HepG2 (cell line): ENCODE measurements around the gene CIROP. TPM values are rescaled to one million over a fixed set of nuclear protein-coding genes. Genes with fewer than 3 reads are reported as not detected.
A peak's percentile ranks its signal among the peaks of the same experiment; 100 is the strongest.

Source experiments
- ATAC-seq: fragments of 200-7000 bp; cut with Tn5 transposase; 3 replicates; pipeline ENCODE4 v1.9.1; 2020; ENCODE audit warnings: mild to moderate bottlenecking, moderate library complexity
- BruUV-seq: library from RNA; stranded (reverse); fragments of 400-500 nt; replicated peaks from 2 replicates; lab custom pipeline; 2021; lab: Mats Ljungman, UMichigan
- CTCF ChIA-PET: fragments of 300-600 bp; formaldehyde crosslinking; extraction: SDS; loops from one replicate; lab custom pipeline; 2021; ENCODE audit warnings: low total read pairs, inconsistent platforms, low intra/inter-chr PET ratio; lab: Yijun Ruan, JAX
- POLR2A ChIA-PET: fragments of 350-600 bp; sonication (Branson Sonifier 250); formaldehyde crosslinking; loops from one replicate; lab custom pipeline; 2020; ENCODE audit warnings: antibody characterized with exemption, inconsistent platforms; lab: Yijun Ruan, JAX
- DNase-seq: peaks from one replicate; pipeline ENCODE4 v3.0.0-alpha.2; 2015; ENCODE audit warnings: low spot score
- FAIRE-seq: peaks from 3 replicates; lab custom pipeline; 2011; peaks lifted over from hg19 to GRCh38; lab: Jason Lieb, UNC
- H2AFZ ChIP-seq: one replicate; pipeline ENCODE4 v1.6.1; 2011; ENCODE audit warnings: low read length, inconsistent platforms
- H3K27ac ChIP-seq: fragments of 300-600 bp; 3 replicates; pipeline ENCODE4 v1.8.0; 2011; ENCODE audit warnings: mixed run types, mild to moderate bottlenecking, mixed read lengths, low read length, inconsistent platforms; ENCODE audit not compliant: insufficient read depth; ENCODE audit errors: extremely low read length
- H3K27me3 ChIP-seq, 2 experiments: fragments of 200-600 bp in 1 of 2; 2 replicates in 1 of 2; 3 replicates in 1 of 2; pipeline versions ENCODE4 v1.6.0 to v1.8.0; 2011; ENCODE audit warnings: low read length in 2 of 2, mild to moderate bottlenecking in 2 of 2, moderate library complexity in 2 of 2, inconsistent platforms in 1 of 2; ENCODE audit not compliant: insufficient read depth in 2 of 2, control insufficient read depth in 1 of 2
- H3K36me3 ChIP-seq, 2 experiments: fragments of 200-600 bp in 1 of 2; replicated peaks in 1 of 2; 2 replicates in 1 of 2; 3 replicates in 1 of 2; pipeline versions ENCODE4 v1.5.1 to v1.8.0; 2011; ENCODE audit warnings: low read length in 2 of 2, inconsistent platforms in 1 of 2; ENCODE audit not compliant: insufficient read depth in 2 of 2, control insufficient read depth in 1 of 2
- H3K4me1 ChIP-seq: 2 replicates; pipeline ENCODE4 v1.5.1; 2012; ENCODE audit warnings: low read length, inconsistent platforms; ENCODE audit not compliant: insufficient read depth
- H3K4me2 ChIP-seq: 2 replicates; pipeline ENCODE4 v1.6.0; 2011; ENCODE audit warnings: low read depth, low read length, inconsistent platforms
- H3K4me3 ChIP-seq, 3 experiments: fragments of 200-600 bp in 1 of 3; sonication (generic), shearing (Covaris generic) in 1 of 3; replicated peaks in 1 of 3; 2 replicates each; pipeline ENCODE4 v1.5.1; 2011 to 2016; ENCODE audit warnings: low read length in 3 of 3, inconsistent platforms in 2 of 3, low read depth in 2 of 3, mild to moderate bottlenecking in 2 of 3, control low read depth in 1 of 3, mixed read lengths in 1 of 3; ENCODE audit not compliant: insufficient read depth in 1 of 3
- H3K79me2 ChIP-seq: one replicate; pipeline ENCODE4 v1.6.1; 2011; ENCODE audit warnings: low read length, inconsistent platforms; ENCODE audit not compliant: insufficient read depth
- H3K9ac ChIP-seq: 2 replicates; pipeline ENCODE4 v1.6.0; 2011; ENCODE audit warnings: mild to moderate bottlenecking, low read depth, low read length, inconsistent platforms; ENCODE audit not compliant: insufficient read depth
- H3K9me3 ChIP-seq: 2 replicates; pipeline ENCODE4 v1.5.1; 2012; ENCODE audit warnings: mild to moderate bottlenecking, low read length
- H4K20me1 ChIP-seq: 2 replicates; pipeline ENCODE4 v1.6.0; 2011; ENCODE audit warnings: inconsistent platforms, mild to moderate bottlenecking, low read length, moderate library complexity; ENCODE audit not compliant: insufficient read depth
- BCL6 ChIP-seq: IDR thresholded peaks from 2 replicates; pipeline ENCODE4 v1.6.1; 2016; ENCODE audit warnings: missing genetic modification reagents, missing compliant biosample characterization
- GMEB1 ChIP-seq: sonication (generic); formaldehyde crosslinking; IDR thresholded peaks from 2 replicates; pipeline ENCODE4 v1.5.1; 2020; ENCODE audit warnings: missing genetic modification reagents, mild to moderate bottlenecking, borderline replicate concordance
- HNRNPH1 ChIP-seq: fragments of 200-400 bp; formaldehyde crosslinking; optimal IDR thresholded peaks from 2 replicates; pipeline ENCODE3; 2017; ENCODE audit warnings: mild to moderate bottlenecking, low read depth, low read length
- MAZ ChIP-seq, 2 experiments: sonication (generic) in 1 of 2; formaldehyde crosslinking in 1 of 2; IDR thresholded peaks; 2 replicates each; pipeline versions ENCODE4 v1.5.0 to v1.6.1; 2012 to 2020; ENCODE audit warnings: low read depth in 2 of 2, mild to moderate bottlenecking in 2 of 2, borderline replicate concordance in 1 of 2, improper control_type of control experiment in 1 of 2, low read length in 1 of 2, missing genetic modification reagents in 1 of 2, moderate library complexity in 1 of 2
- PAX8 ChIP-seq: sonication (generic); formaldehyde crosslinking; IDR thresholded peaks from 2 replicates; pipeline ENCODE4 v1.8.0; 2022; ENCODE audit warnings: mild to moderate bottlenecking, missing genetic modification reagents, borderline replicate concordance
- PITX1 ChIP-seq: sonication (generic); formaldehyde crosslinking; IDR thresholded peaks from 2 replicates; pipeline ENCODE4 v1.5.1; 2020; ENCODE audit warnings: mild to moderate bottlenecking, missing genetic modification reagents
- XRCC5 ChIP-seq: fragments of 200-400 bp; formaldehyde crosslinking; optimal IDR thresholded peaks from 2 replicates; pipeline ENCODE3; 2017; ENCODE audit warnings: mild to moderate bottlenecking, low read length
- ZFP36L1 ChIP-seq: sonication (generic); formaldehyde crosslinking; IDR thresholded peaks from 2 replicates; pipeline ENCODE4 v1.8.0; 2022; ENCODE audit warnings: mild to moderate bottlenecking, missing genetic modification reagents, moderate library complexity
- ZNF138 ChIP-seq: sonication (generic); formaldehyde crosslinking; IDR thresholded peaks from 2 replicates; pipeline ENCODE4 v1.5.0; 2020; ENCODE audit warnings: mild to moderate bottlenecking, low read depth, missing genetic modification reagents
- ZNF446 ChIP-seq: sonication (generic); formaldehyde crosslinking; IDR thresholded peaks from 2 replicates; pipeline ENCODE4 v1.5.0; 2020; ENCODE audit warnings: mild to moderate bottlenecking, missing genetic modification reagents
- ZNF512B ChIP-seq: sonication (generic); formaldehyde crosslinking; IDR thresholded peaks from 2 replicates; pipeline ENCODE4 v1.5.1; 2020; ENCODE audit warnings: missing genetic modification reagents, mild to moderate bottlenecking, borderline replicate concordance
- ZNF7 ChIP-seq: IDR thresholded peaks from 2 replicates; pipeline ENCODE4 v1.6.1; 2016; ENCODE audit warnings: missing biosample characterization, missing genetic modification reagents
- ZNF710 ChIP-seq: sonication (generic); formaldehyde crosslinking; IDR thresholded peaks from 2 replicates; pipeline ENCODE4 v1.5.0; 2020; ENCODE audit warnings: mild to moderate bottlenecking, missing genetic modification reagents, borderline replicate concordance
- ZSCAN30 ChIP-seq: sonication (generic); formaldehyde crosslinking; IDR thresholded peaks from 2 replicates; pipeline ENCODE4 v1.5.0; 2020; ENCODE audit warnings: mild to moderate bottlenecking, missing genetic modification reagents
- WGBS: methylation state at CpG from one replicate; pipeline ENCODE4 v1.1.6; 2017; ENCODE audit warnings: low lambda C conversion rate; 5-methylcytosine and 5-hydroxymethylcytosine counted together
- in situ Hi-C: cut with HindIII; loops from 2 replicates; pipeline ENCODE4 v1.10.0; 2017; ENCODE audit warnings: low pct_unique_long_range_greater_than_20kb; ENCODE audit not compliant: extremely low pct_ligation_motif_present
- intact Hi-C: fragments of 100-400 bp; cut with micrococcal nuclease; formaldehyde crosslinking; loops from one replicate; pipeline ENCODE4 v1.10.0; 2022; ENCODE audit not compliant: unreplicated experiment
- polyA plus RNA-seq, 8 experiments: library from polyadenylated mRNA; depleted of rRNA in 3 of 8; stranded (reverse) in 7 of 8; unstranded in 1 of 8; fragments of >200 nt; fragmentation: Illumina TruSeq in 4 of 8; extraction: Trizol in 4 of 8; gene quantifications; 2 replicates each; pipeline versions ENCODE4 v1.2.1 to v1.2.3, GENCODE V29; 2011 to 2016; ENCODE audit warnings: low read depth in 4 of 8, missing spikeins in 1 of 8, mixed read lengths in 1 of 8; ENCODE audit not compliant: insufficient read depth in 1 of 8
- total RNA-seq, 5 experiments: library from RNA; depleted of rRNA; stranded (reverse); fragments of >200 nt; fragmentation: Illumina TruSeq; extraction: Trizol; gene quantifications; 2 replicates each; pipeline ENCODE4 v1.2.3, GENCODE V29; 2016; ENCODE audit warnings: low read depth in 1 of 5

Gene CIROP
- total and polyA plus RNA-seq, 2 of the 13 experiments (the other 11 are each of a cell fraction or from before 2014, with no cell fraction given): 0.07 TPM; not detected in 1

- TF ChIP-seq PAX8 (CRISPR knock-in tag) (no peak), ZNF710 (CRISPR knock-in tag) (0 out of 2 replicates have a peak, but pooled peaks have one; percentile 31), ZSCAN30 (peak; percentile 26; the same call in 1 of the 2 replicates), ZNF446 (CRISPR knock-in tag) (0 out of 2 replicates have a peak, but pooled peaks have one; percentile 16)
These were observed 32.5 kb upstream of the CIROP start (continued) for GRCh38 chr14:23137192-23137812.

- DNase-seq: no peak
- Histone ChIP-seq H3K27me3 (peaks cover 11 to 57% of the 10 kb centered on the region in 2 experiments), H3K27ac (no peak overlapping the region), H3K4me2 (peak overlapping the region; percentile 29), H3K9ac (no peak overlapping the region), H4K20me1 (no peaks in the 10 kb centered on the region), H3K79me2 (no peaks in the 10 kb centered on the region), H2AFZ (no peak overlapping the region), H3K4me3 (no peak overlapping the region; a peak in 1 of 6 replicates), H3K36me3 (no peaks in the 10 kb centered on the region), H3K4me1 (peaks cover 17% of the 10 kb centered on the region), H3K9me3 (no peaks in the 10 kb centered on the region)
- ChIA-PET CTCF (interaction anchor here (1.1 kb wide), 2 partner anchors 16 kb away, joined by 4 to 5 read pairs; no protein-coding TSS in a partner anchor), POLR2A (no interaction called here)
- ATAC-seq: peak; percentile 60
- BruUV-seq: no TSS peak
- in situ Hi-C loops (no loop called here), intact Hi-C loops (no loop called here)
- 29% methylated on average over 16 of the region's 16 CpGs for WGBS
- peak; percentile 51 for FAIRE-seq
- TF ChIP-seq ZNF7 (CRISPR knock-in tag) (peak; percentile 35; the same call in 1 of the 2 replicates), ZNF138 (CRISPR knock-in tag) (peak; percentile 67; the same call in 1 of the 2 replicates), HNRNPH1 (peak; percentile 15), XRCC5 (peak; percentile 8), ZNF512B (0 out of 2 replicates have a peak, but pooled peaks have one; percentile 68), PITX1 (CRISPR knock-in tag) (no peak; the same call in 1 of the 2 replicates), PAX8 (CRISPR knock-in tag) (no peak), BCL6 (CRISPR knock-in tag) (0 out of 2 replicates have a peak, but pooled peaks have one; percentile 17), MAZ (IDR thresholded peaks at IDR 0.05; ENCODE audit: borderline replicate concordance, low read depth, low read length) (no peak), MAZ (CRISPR knock-in tag; IDR thresholded peaks at IDR 0.05; ENCODE audit: low read depth) (peak; percentile 35; the same call in 1 of the 2 replicates), GMEB1 (CRISPR knock-in tag) (no peak), ZFP36L1 (CRISPR knock-in tag) (no peak)
These were observed 31.9 kb upstream of the CIROP start for GRCh38 chr14:23136566-23137133.
